Osteocyte (in vitro differentiated cells): Measurements from ENCODE around the gene CDH13. TPM values are rescaled to one million over a fixed set of nuclear protein-coding genes. Genes with fewer than 3 reads are reported as not detected.

Experiments used
- DNase-seq: peaks from one replicate; pipeline ENCODE4 v3.0.0; 2021; ENCODE audit warnings: mixed read lengths; ENCODE audit not compliant: unreplicated experiment; ENCODE audit errors: extremely low spot score
- H3K27ac Mint-ChIP-seq: one replicate; pipeline ENCODE4 v1.8.0; 2021; ENCODE audit warnings: mild to moderate bottlenecking, mixed read lengths; ENCODE audit not compliant: unreplicated experiment
- H3K27me3 Mint-ChIP-seq: one replicate; pipeline ENCODE4 v1.8.0; 2021; ENCODE audit warnings: mixed read lengths; ENCODE audit not compliant: unreplicated experiment
- H3K36me3 Mint-ChIP-seq: one replicate; pipeline ENCODE4 v1.8.0; 2021; ENCODE audit warnings: mixed read lengths; ENCODE audit not compliant: unreplicated experiment
- H3K4me1 Mint-ChIP-seq: one replicate; pipeline ENCODE4 v1.8.0; 2021; ENCODE audit warnings: mixed read lengths; ENCODE audit not compliant: unreplicated experiment
- H3K4me3 Mint-ChIP-seq: one replicate; pipeline ENCODE4 v1.8.0; 2021; ENCODE audit warnings: mild to moderate bottlenecking, moderate library complexity, mixed read lengths; ENCODE audit not compliant: unreplicated experiment
- H3K9me3 Mint-ChIP-seq: one replicate; pipeline ENCODE4 v1.8.0; 2021; ENCODE audit warnings: mixed read lengths; ENCODE audit not compliant: unreplicated experiment
- total RNA-seq: library from RNA; stranded (reverse); gene quantifications from 2 replicates; pipeline ENCODE4 v1.2.1, GENCODE V29; 2021
- TF ChIP-seq, protein P1 (sequence below): fragments of 200-600 bp; sonication (generic); IDR thresholded peaks from 2 replicates; pipeline ENCODE4 v1.5.0; 2021; ENCODE audit warnings: antibody characterized with exemption, mild to moderate bottlenecking, moderate library complexity

The CDH13 gene
- total RNA-seq, 1 donor from 2014 or later, result 27.0 TPM

DNA sequence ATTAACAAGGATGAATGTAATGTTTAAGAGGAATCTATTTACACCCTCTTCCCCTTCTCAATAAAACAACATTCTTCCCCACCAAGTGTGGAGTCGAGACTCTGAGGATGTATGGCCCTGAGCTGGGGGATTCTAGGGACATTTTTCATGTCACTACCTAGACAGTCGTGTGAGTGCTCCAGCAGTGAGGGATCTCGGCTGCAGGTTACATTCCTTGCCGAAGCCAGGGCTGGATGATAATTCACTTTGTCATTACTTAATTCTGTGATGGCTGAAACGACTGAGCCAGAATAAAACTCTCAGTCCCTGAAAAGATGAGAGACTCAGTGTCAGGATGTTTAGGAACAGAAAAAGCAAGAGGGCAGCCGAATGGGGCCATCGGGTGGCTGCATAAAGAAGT is 1074.1 kb downstream of the CDH13 start:
- DNase-seq, result no peak
- TF ChIP-seq, protein P1, sequence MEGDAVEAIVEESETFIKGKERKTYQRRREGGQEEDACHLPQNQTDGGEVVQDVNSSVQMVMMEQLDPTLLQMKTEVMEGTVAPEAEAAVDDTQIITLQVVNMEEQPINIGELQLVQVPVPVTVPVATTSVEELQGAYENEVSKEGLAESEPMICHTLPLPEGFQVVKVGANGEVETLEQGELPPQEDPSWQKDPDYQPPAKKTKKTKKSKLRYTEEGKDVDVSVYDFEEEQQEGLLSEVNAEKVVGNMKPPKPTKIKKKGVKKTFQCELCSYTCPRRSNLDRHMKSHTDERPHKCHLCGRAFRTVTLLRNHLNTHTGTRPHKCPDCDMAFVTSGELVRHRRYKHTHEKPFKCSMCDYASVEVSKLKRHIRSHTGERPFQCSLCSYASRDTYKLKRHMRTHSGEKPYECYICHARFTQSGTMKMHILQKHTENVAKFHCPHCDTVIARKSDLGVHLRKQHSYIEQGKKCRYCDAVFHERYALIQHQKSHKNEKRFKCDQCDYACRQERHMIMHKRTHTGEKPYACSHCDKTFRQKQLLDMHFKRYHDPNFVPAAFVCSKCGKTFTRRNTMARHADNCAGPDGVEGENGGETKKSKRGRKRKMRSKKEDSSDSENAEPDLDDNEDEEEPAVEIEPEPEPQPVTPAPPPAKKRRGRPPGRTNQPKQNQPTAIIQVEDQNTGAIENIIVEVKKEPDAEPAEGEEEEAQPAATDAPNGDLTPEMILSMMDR, result no peak
- Mint-ChIP-seq H3K27me3 (no peaks in the 10 kb centered on the region), H3K36me3 (no peaks in the 10 kb centered on the region), H3K4me1 (peaks cover 4% of the 10 kb centered on the region), H3K27ac (no peak overlapping the region), H3K9me3 (no peaks in the 10 kb centered on the region), H3K4me3 (no peak overlapping the region)

DNA sequence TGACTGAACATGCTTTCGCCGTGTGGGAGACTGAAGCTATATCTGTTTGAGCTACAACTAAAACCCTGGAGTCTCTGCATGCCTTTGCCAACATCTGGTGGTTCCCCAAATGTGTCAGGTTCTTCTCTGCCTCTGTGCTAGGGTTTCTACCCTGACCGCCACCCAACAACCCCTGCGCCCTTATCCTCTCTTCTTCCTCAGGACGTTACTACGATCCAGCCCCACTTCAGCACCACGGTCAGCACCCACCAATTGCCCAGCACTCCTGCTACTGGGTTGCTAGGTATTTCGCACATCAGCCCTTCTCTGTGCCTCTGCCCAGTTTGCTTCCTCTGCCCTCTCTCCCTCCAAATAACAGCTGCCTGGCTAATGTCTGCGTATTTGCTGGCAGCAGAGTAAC is 1074.7 kb downstream of the CDH13 start:
- H3K36me3 Mint-ChIP-seq, result no peaks in the 10 kb centered on the region
- H3K4me1 Mint-ChIP-seq, result peaks cover 4% of the 10 kb centered on the region
- no peaks in the 10 kb centered on the region for H3K27me3 Mint-ChIP-seq
- H3K4me3 Mint-ChIP-seq, result no peak overlapping the region
- no peak for DNase-seq
- H3K9me3 Mint-ChIP-seq, result no peaks in the 10 kb centered on the region
- TF ChIP-seq, protein P1, result no peak
- no peak overlapping the region for H3K27ac Mint-ChIP-seq

DNA sequence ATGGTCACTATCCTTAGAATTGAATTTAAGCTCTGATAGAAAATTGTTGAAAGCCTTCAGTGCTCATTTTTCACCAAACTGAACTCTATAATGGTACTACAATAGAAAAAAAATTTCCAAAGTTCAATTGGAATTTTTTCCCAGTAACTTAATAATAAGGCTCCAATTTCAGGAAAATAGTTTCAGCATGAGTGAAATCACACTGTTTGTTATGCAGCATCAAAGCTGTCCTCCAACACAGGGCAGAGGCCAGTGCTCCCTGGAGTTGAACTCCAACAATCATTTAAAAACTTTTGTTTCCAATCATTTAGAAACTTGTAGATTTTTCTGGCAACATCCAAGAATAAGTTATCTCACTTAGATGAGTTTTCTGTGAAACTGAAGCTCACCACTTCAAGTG is 1077.9 kb downstream of the CDH13 start:
- Mint-ChIP-seq H3K36me3 (no peaks in the 10 kb centered on the region), H3K9me3 (no peaks in the 10 kb centered on the region), H3K27me3 (no peaks in the 10 kb centered on the region), H3K27ac (no peak overlapping the region), H3K4me3 (no peak overlapping the region), H3K4me1 (peaks cover 4% of the 10 kb centered on the region)
- TF ChIP-seq, protein P1, result no peak
- DNase-seq, result no peak

DNA sequence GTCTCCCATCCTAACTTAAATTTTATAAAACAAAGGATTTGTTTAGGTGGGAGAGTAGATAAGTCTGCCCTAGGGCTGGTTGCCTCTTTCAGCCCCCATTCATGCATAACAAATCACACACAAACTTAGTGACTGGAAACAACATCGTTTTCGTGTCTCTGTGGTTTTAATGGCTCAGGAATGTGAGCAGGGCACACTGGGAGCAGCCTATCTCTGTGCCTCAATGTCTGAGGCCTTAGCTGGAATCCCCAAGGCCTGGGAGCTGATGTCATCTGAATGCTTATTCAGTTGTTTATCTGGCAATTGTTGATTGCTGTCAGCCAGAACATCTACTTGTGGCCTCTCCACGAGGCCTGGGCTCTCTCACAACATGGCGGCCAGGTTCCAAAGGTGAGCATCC is 1079.1 kb downstream of the CDH13 start:
- DNase-seq, result no peak
- TF ChIP-seq, protein P1, result no peak
- Mint-ChIP-seq H3K4me3 (no peak overlapping the region), H3K27me3 (no peaks in the 10 kb centered on the region), H3K9me3 (no peaks in the 10 kb centered on the region), H3K4me1 (peaks cover 4% of the 10 kb centered on the region), H3K36me3 (no peaks in the 10 kb centered on the region), H3K27ac (no peak overlapping the region)

DNA sequence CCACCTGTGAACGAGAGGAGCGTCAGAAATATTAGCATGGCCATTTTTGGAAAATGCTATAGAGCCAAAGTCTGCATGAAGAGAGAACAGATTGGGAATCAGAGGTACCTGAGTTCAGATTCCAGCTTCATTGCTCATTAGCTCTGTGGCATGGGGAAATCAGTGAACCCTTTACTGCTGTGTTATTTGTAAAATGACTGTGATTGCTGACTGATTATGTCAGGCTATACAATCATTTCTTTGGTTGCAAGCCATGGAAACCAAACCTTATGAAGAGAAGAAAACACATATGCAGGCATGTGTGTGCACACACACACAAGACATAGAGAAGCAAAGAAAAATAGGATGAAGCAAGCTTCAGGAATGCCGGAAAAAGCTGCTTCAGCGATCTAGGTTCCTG is 1079.6 kb downstream of the CDH13 start:
- Mint-ChIP-seq H3K4me1 (peaks cover 4% of the 10 kb centered on the region), H3K27ac (no peak overlapping the region), H3K4me3 (no peak overlapping the region), H3K36me3 (no peaks in the 10 kb centered on the region), H3K9me3 (no peaks in the 10 kb centered on the region), H3K27me3 (no peaks in the 10 kb centered on the region)
- no peak for DNase-seq
- TF ChIP-seq, protein P1, result no peak
